ENCODE measurements around the gene CBL. TPM values are rescaled to one million over a fixed set of nuclear protein-coding genes. Genes with fewer than 3 reads are reported as not detected.

The CBL gene
- polyA plus RNA-seq, 2 of the 4 experiments (the other 2 are of a cell fraction): 6.0 to 14.1 TPM

GRCh38 chr11:119285431-119285830 is 79.3 kb downstream of the CBL start:
- CTCF ChIA-PET: interaction anchor here (0.6 to 2.3 kb wide), 11 partner anchors 12 to 116 kb away, joined by 3 to 7 read pairs (median 4); partner anchors contain the start of gene CBL
- FAIRE-seq (no peak), DNase-seq (ENCODE audit: low read depth in 1 of 2, low spot score in 1 of 2) (no peak), ATAC-seq (no peak)
- no peak for TF ChIP-seq BHLHE40 (IDR thresholded peaks at IDR 0.05; ENCODE audit: low read depth, low read length)
- TF ChIP-seq USF2 (IDR thresholded peaks at IDR 0.05): no peak
- no peak for TF ChIP-seq TP53 (CRISPR knock-in tag; IDR thresholded peaks at IDR 0.05)
- no peak for TF ChIP-seq RAD21 (conservative IDR thresholded peaks at IDR 0.05 in 1 of 2, IDR thresholded peaks at IDR 0.05 in 1 of 2)
- no peak for TF ChIP-seq JUN (IDR thresholded peaks at IDR 0.05)
- TF ChIP-seq HEYL (CRISPR knock-in tag; IDR thresholded peaks at IDR 0.05): no peak
- no peak for TF ChIP-seq MAX (IDR thresholded peaks at IDR 0.05)
- TF ChIP-seq RCOR1 (IDR thresholded peaks at IDR 0.05; ENCODE audit: low read depth, low read length): no peak
- no peaks in the 10 kb centered on the region for H3K4me1 ChIP-seq
- H3K9me3 ChIP-seq: peaks cover 2% of the 10 kb centered on the region; the same call in 2 of the 3 replicates
- no peak overlapping the region for H3K4me2 ChIP-seq
- H3K27ac ChIP-seq: no peak overlapping the region
- POLR2A ChIA-PET: interaction anchor here (1.3 kb wide), 1 partner anchor 191 kb away, joined by 3 read pairs; no protein-coding TSS in a partner anchor
- 98% methylated on average over 9 of the region's 9 CpGs for WGBS (ENCODE audit: missing lambda C conversion rate)
- no peak overlapping the region for H3K4me3 ChIP-seq

GRCh38 chr11:119288219-119288618 is 82.1 kb downstream of the CBL start:
- DNase-seq (ENCODE audit: low read depth in 1 of 2, low spot score in 1 of 2): no peak
- Histone ChIP-seq H3K4me3 (no peak overlapping the region), H3K4me2 (no peak overlapping the region), H3K27ac (no peak overlapping the region), H3K4me1 (no peaks in the 10 kb centered on the region), H3K9me3 (peaks cover 14% of the 10 kb centered on the region)
- CTCF ChIA-PET: interaction anchor here (0.6 to 1.8 kb wide), 5 partner anchors 12 to 123 kb away, joined by 3 to 5 read pairs (median 4); no protein-coding TSS in a partner anchor
- no peak for ATAC-seq
- TF ChIP-seq BHLHE40 (IDR thresholded peaks at IDR 0.05; ENCODE audit: low read depth, low read length): no peak
- TF ChIP-seq HEYL (CRISPR knock-in tag; IDR thresholded peaks at IDR 0.05): no peak
- no peak for TF ChIP-seq FOSL2 (IDR thresholded peaks at IDR 0.05)
- no peak for TF ChIP-seq FOSL2 (CRISPR knock-in tag; IDR thresholded peaks at IDR 0.05)
- TF ChIP-seq HDAC2 (IDR thresholded peaks at IDR 0.05): no peak
- no peak for TF ChIP-seq HOXB13 (CRISPR knock-in tag; IDR thresholded peaks at IDR 0.05; ENCODE audit: low read depth)
- no peak for TF ChIP-seq ZC3H11A (IDR thresholded peaks at IDR 0.05)
- TF ChIP-seq POLR2A (IDR thresholded peaks at IDR 0.05; ENCODE audit: low read length): no peak
- no peak for TF ChIP-seq NPAS2 (CRISPR knock-in tag; IDR thresholded peaks at IDR 0.05; ENCODE audit: borderline replicate concordance)
- no peak for TF ChIP-seq SMC3 (IDR thresholded peaks at IDR 0.05)
- no peak for TF ChIP-seq REST (IDR thresholded peaks at IDR 0.05)
- TF ChIP-seq MAX (IDR thresholded peaks at IDR 0.05): no peak
- TF ChIP-seq ATOH8 (CRISPR knock-in tag; IDR thresholded peaks at IDR 0.05; ENCODE audit: low read depth): no peak
- TF ChIP-seq RNF2 (IDR thresholded peaks at IDR 0.05; ENCODE audit: borderline replicate concordance, low read depth): no peak
- TF ChIP-seq KDM1A (IDR thresholded peaks at IDR 0.05; ENCODE audit: low read depth): no peak
- TF ChIP-seq NR3C1 (IDR thresholded peaks at IDR 0.05): no peak
- no peak for TF ChIP-seq TP53 (CRISPR knock-in tag; IDR thresholded peaks at IDR 0.05)
- 97% methylated on average over 3 of the region's 3 CpGs for WGBS (ENCODE audit: missing lambda C conversion rate)
- POLR2A ChIA-PET: no interaction called here
- no peak for FAIRE-seq

Data from A549 (cell line).